Measurements from ENCODE around the gene USP37.

Gene USP37

DNA sequence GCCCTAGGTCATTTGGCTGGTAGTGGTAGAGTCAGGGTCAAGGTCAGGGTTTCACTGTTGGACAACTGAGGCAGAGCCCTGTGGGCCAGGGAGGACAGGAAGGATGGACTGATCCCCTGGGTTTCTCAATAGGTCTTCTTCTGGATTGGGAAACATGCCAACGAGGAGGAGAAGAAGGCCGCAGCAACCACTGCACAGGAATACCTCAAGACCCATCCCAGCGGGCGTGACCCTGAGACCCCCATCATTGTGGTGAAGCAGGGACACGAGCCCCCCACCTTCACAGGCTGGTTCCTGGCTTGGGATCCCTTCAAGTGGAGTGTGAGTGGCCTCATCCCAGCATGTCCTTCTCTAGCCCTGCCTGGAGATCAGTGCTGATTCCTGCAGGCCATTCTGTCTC is 131.2 kb downstream of the USP37 start:
- Histone ChIP-seq H3K4me1 (ENCODE audit: control insufficient read depth in 5 of 5, insufficient read depth in 5 of 5, low read length in 5 of 5) (peaks cover 0 to 4% (median 0%) of the 10 kb centered on the region in 5 donors), H3K36me3 (ENCODE audit: control insufficient read depth in 5 of 5, insufficient read depth in 5 of 5, low read length in 5 of 5) (no peaks in the 10 kb centered on the region), H3K27me3 (ENCODE audit: control insufficient read depth in 5 of 5, insufficient read depth in 4 of 5, low read length in 5 of 5) (no peaks in the 10 kb centered on the region), H3K9ac (ENCODE audit: low read length in 5 of 5) (no peak overlapping the region), H3K9me3 (ENCODE audit: control insufficient read depth in 5 of 5, low read length in 5 of 5) (no peaks in the 10 kb centered on the region), H3K4me3 (ENCODE audit: low read depth in 1 of 5, low read length in 5 of 5) (no peak overlapping the region), H3K27ac (ENCODE audit: low read depth, low read length) (no peak overlapping the region)

DNA sequence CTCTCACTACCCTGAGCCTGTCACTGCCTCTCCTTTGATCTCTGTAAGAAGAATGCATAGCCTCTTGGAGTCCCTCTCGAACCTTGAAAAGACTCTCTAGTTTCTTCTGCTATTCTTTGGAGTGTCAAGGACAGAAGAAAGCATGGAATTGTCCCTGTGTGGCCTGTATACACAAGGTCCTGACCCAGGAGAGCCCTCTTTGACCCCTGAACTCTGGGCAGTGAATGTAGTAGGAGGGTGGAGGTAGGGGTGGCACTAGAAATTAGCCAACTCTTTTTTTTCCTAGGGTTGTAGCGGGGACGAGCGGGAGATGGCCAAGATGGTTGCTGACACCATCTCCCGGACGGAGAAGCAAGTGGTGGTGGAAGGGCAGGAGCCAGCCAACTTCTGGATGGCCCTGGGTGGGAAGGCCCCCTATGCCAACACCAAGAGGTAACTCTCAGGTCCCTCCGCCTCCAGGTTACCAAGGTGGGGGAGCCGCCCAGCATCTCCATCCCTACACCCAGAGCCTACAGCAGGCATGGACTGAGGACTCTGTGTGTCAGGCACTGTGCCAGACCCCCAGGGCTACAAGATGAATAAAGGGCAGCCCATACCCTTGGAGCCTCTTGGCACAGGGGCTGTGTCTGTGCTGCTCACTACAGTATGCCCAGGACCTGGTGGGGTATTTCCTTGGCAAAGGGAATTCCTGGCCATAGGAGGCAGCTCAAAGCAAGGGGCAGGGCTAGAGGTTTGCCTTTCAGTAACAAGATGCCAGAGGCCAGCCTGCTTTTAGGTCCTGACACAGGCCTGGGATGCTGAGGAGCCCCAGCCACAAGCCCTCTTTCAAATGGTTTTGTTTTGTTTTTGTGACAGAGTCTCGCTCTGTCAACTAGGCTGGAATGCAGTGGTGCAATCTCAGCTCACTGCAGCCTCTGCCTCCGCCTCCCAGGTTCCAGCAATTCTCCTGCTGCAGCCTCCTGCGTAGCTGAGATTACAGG is 132.9 kb downstream of the USP37 start:
- Histone ChIP-seq H3K4me3 (ENCODE audit: low read depth in 1 of 5, low read length in 5 of 5) (no peak overlapping the region), H3K36me3 (ENCODE audit: control insufficient read depth in 5 of 5, insufficient read depth in 5 of 5, low read length in 5 of 5) (no peaks in the 10 kb centered on the region), H3K27me3 (ENCODE audit: control insufficient read depth in 5 of 5, insufficient read depth in 4 of 5, low read length in 5 of 5) (no peaks in the 10 kb centered on the region), H3K27ac (ENCODE audit: low read depth, low read length) (no peak overlapping the region), H3K9ac (ENCODE audit: low read length in 5 of 5) (no peak overlapping the region), H3K4me1 (ENCODE audit: control insufficient read depth in 5 of 5, insufficient read depth in 5 of 5, low read length in 5 of 5) (peaks cover 0 to 4% (median 0%) of the 10 kb centered on the region in 5 donors), H3K9me3 (ENCODE audit: control insufficient read depth in 5 of 5, low read length in 5 of 5) (no peaks in the 10 kb centered on the region)

DNA sequence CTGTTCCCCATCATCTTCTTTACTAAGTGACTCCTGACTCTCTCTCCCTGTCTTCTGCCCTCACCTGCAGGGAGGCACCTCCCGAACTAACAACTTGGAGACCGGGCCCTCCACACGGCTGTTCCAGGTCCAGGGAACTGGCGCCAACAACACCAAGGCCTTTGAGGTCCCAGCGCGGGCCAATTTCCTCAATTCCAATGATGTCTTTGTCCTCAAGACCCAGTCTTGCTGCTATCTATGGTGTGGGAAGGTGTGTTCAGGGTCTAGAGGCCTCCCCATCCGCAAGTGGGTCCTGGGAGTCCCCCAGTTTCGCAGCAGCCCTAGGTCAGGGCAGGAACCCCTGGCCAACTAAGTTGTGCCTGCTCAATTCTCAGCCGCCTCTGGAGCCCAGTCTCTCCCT is 133.7 kb downstream of the USP37 start:
- no peak overlapping the region for H3K27ac ChIP-seq (ENCODE audit: low read depth, low read length)
- no peak overlapping the region for H3K9ac ChIP-seq (ENCODE audit: low read length in 5 of 5)
- H3K9me3 ChIP-seq (ENCODE audit: control insufficient read depth in 5 of 5, low read length in 5 of 5) = no peaks in the 10 kb centered on the region
- H3K36me3 ChIP-seq (ENCODE audit: control insufficient read depth in 5 of 5, insufficient read depth in 5 of 5, low read length in 5 of 5) = no peaks in the 10 kb centered on the region
- H3K4me3 ChIP-seq (ENCODE audit: low read depth in 1 of 5, low read length in 5 of 5) = no peak overlapping the region
- peaks cover 0 to 4% (median 0%) of the 10 kb centered on the region in 5 donors for H3K4me1 ChIP-seq (ENCODE audit: control insufficient read depth in 5 of 5, insufficient read depth in 5 of 5, low read length in 5 of 5)
- H3K27me3 ChIP-seq (ENCODE audit: control insufficient read depth in 5 of 5, insufficient read depth in 4 of 5, low read length in 5 of 5) = peaks cover 0 to 4% (median 0%) of the 10 kb centered on the region in 5 donors

DNA sequence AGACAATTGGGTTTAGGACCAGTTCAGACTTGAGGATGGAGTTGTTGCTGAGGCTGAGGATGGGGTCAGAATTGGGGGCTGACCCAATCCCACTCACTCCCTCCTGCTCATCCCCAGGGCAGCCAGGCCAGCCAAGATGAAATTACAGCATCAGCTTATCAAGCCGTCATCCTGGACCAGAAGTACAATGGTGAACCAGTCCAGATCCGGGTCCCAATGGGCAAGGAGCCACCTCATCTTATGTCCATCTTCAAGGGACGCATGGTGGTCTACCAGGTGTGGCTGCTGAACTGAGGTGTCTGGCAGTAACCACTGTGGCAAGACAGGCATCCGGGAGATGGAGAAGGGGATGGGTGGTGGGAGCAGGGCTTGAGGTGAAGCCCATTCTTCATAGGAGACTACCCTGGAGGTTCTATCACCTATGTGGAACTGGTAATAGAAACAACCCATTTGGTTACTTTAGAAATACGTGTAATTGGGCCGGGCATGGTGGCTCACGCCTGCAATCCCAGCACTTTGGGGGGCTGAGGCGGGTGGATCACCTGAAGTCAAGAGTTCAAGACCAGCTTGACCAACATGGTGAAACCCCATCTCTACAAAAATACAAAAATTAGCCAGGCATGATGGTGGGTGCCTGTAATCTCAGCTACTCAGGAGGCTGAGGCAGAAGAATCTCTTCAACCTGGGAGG is 135.3 kb downstream of the USP37 start:
- Histone ChIP-seq H3K27me3 (ENCODE audit: control insufficient read depth in 5 of 5, insufficient read depth in 4 of 5, low read length in 5 of 5) (peaks cover 0 to 4% (median 0%) of the 10 kb centered on the region in 5 donors), H3K4me3 (ENCODE audit: low read depth in 1 of 5, low read length in 5 of 5) (no peak overlapping the region), H3K4me1 (ENCODE audit: control insufficient read depth in 5 of 5, insufficient read depth in 5 of 5, low read length in 5 of 5) (no peaks in the 10 kb centered on the region), H3K27ac (ENCODE audit: low read depth, low read length) (no peak overlapping the region), H3K36me3 (ENCODE audit: control insufficient read depth in 5 of 5, insufficient read depth in 5 of 5, low read length in 5 of 5) (no peaks in the 10 kb centered on the region), H3K9me3 (ENCODE audit: control insufficient read depth in 5 of 5, low read length in 5 of 5) (no peaks in the 10 kb centered on the region), H3K9ac (ENCODE audit: low read length in 5 of 5) (no peak overlapping the region)

DNA sequence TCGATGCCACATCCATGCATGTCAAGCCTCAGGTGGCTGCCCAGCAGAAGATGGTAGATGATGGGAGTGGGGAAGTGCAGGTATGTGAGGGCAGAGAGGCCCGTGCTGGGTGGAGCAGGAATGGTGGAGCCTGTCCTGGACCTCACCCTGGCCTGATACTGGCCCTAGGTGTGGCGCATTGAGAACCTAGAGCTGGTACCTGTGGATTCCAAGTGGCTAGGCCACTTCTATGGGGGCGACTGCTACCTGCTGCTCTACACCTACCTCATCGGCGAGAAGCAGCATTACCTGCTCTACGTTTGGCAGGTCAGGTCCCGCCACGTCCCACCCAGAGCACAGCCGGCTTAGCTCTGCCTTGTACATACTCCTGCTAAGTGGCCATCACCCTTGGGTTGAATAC is 136.3 kb downstream of the USP37 start:
- H3K36me3 ChIP-seq (ENCODE audit: control insufficient read depth in 5 of 5, insufficient read depth in 5 of 5, low read length in 5 of 5) = no peaks in the 10 kb centered on the region
- H3K4me1 ChIP-seq (ENCODE audit: control insufficient read depth in 5 of 5, insufficient read depth in 5 of 5, low read length in 5 of 5) = no peaks in the 10 kb centered on the region
- H3K4me3 ChIP-seq (ENCODE audit: low read depth in 1 of 5, low read length in 5 of 5) = no peak overlapping the region

DNA sequence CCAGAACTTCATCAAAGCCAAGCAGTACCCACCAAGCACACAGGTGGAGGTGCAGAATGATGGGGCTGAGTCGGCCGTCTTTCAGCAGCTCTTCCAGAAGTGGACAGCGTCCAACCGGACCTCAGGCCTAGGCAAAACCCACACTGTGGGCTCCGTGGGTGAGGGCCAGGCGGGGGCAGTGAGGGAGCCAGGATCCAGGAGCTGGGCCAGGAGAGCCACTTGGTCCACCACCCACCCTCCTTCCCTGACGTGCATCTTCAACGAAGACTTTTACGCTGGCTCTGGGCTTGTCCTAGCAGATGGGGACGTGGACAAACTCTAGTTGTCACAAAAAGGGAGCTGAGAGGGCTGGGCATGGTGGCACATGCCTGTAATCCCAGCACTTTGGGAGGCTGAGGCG is 137.4 kb downstream of the USP37 start:
- H3K9ac ChIP-seq (ENCODE audit: low read length in 5 of 5) = no peak overlapping the region
- no peaks in the 10 kb centered on the region for H3K9me3 ChIP-seq (ENCODE audit: control insufficient read depth in 5 of 5, low read length in 5 of 5)
- no peak overlapping the region for H3K27ac ChIP-seq (ENCODE audit: low read depth, low read length)
- H3K27me3 ChIP-seq (ENCODE audit: control insufficient read depth in 5 of 5, insufficient read depth in 4 of 5, low read length in 5 of 5) = peaks cover 0 to 4% (median 0%) of the 10 kb centered on the region in 5 donors
- H3K36me3 ChIP-seq (ENCODE audit: control insufficient read depth in 5 of 5, insufficient read depth in 5 of 5, low read length in 5 of 5) = no peaks in the 10 kb centered on the region
- no peaks in the 10 kb centered on the region for H3K4me1 ChIP-seq (ENCODE audit: control insufficient read depth in 5 of 5, insufficient read depth in 5 of 5, low read length in 5 of 5)
- no peak overlapping the region for H3K4me3 ChIP-seq (ENCODE audit: low read depth in 1 of 5, low read length in 5 of 5)

More for the DNA sequence above, 136.3 kb downstream of the USP37 start:
- no peak overlapping the region for H3K9ac ChIP-seq (ENCODE audit: low read length in 5 of 5)
- no peaks in the 10 kb centered on the region for H3K9me3 ChIP-seq (ENCODE audit: control insufficient read depth in 5 of 5, low read length in 5 of 5)
- H3K27me3 ChIP-seq (ENCODE audit: control insufficient read depth in 5 of 5, insufficient read depth in 4 of 5, low read length in 5 of 5) = peaks cover 0 to 4% (median 0%) of the 10 kb centered on the region in 5 donors
- H3K27ac ChIP-seq (ENCODE audit: low read depth, low read length) = no peak overlapping the region

DNA sequence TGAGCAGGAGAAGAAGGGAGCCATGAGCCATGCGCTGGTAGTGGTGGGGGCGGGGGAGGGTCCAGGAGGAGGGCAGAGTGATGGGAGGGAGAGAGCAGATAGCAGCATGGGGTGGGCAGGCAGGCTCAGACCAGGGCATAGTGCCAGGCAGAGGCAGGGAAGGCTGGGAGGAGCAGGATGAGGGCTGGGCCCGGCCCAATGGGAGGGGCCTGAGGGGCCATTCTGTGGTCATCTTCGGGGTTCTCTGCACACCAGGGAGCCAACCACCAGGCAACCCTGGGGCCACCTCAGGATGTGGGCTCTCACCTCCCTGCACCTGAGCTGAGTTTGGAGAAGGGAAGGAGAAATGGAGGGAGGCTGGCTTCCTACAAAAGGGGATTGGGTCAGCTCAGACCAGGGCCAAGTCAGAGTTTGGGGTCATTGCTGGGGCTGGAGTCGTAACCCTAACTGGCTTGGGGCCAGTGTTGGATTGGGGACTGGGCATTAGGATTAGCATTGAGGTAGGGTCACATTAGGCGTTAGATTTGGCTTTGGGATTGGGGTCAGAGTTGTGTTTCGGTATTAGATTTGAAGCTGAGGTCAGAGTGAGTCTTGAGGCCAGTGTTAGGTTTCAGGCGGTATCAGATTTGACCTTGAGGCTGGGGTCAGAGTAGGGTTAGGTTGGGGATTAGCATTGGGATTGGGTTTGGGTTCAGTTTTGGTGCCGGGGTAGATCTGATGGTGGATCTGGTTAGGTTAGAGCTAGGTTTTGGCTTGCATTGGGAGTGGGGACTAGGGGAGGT is 138.0 kb downstream of the USP37 start:
- no peaks in the 10 kb centered on the region for H3K36me3 ChIP-seq (ENCODE audit: control insufficient read depth in 5 of 5, insufficient read depth in 5 of 5, low read length in 5 of 5)
- H3K27me3 ChIP-seq (ENCODE audit: control insufficient read depth in 5 of 5, insufficient read depth in 4 of 5, low read length in 5 of 5) = peaks cover 0 to 4% (median 0%) of the 10 kb centered on the region in 5 donors
- H3K9ac ChIP-seq (ENCODE audit: low read length in 5 of 5) = no peak overlapping the region
- no peaks in the 10 kb centered on the region for H3K9me3 ChIP-seq (ENCODE audit: control insufficient read depth in 5 of 5, low read length in 5 of 5)
- no peak overlapping the region for H3K27ac ChIP-seq (ENCODE audit: low read depth, low read length)
- no peak overlapping the region for H3K4me3 ChIP-seq (ENCODE audit: low read depth in 1 of 5, low read length in 5 of 5)
- H3K4me1 ChIP-seq (ENCODE audit: control insufficient read depth in 5 of 5, insufficient read depth in 5 of 5, low read length in 5 of 5) = no peaks in the 10 kb centered on the region

DNA sequence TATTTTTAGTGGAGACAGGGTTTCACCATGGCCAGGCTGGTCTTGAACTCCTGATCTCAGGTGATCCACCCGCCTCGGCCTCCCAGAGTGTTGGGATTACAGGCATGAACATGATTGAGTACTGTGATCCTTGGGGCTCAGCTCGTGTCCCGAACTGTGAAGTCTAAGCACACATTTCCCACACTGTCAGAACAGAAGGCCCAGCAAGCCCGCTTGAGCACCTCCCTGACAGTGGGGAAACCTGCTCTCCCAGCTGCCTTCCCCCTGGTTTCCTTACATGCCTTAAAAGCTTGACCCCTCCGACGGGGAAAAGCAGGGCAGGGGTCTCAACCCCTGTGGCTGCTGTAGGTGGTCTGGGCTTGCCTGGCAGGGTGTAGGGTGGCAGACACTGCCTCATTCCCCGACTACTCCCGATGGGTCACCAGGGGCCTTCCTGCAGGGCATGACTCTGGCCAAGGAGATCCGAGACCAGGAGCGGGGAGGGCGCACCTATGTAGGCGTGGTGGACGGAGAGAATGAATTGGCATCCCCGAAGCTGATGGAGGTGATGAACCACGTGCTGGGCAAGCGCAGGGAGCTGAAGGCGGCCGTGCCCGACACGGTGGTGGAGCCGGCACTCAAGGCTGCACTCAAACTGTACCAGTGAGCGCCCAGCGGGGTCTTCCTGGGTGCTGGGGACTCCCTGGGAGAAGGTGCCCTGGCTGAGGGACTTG is 139.1 kb downstream of the USP37 start:
- Histone ChIP-seq H3K4me1 (ENCODE audit: control insufficient read depth in 5 of 5, insufficient read depth in 5 of 5, low read length in 5 of 5) (no peaks in the 10 kb centered on the region), H3K36me3 (ENCODE audit: control insufficient read depth in 5 of 5, insufficient read depth in 5 of 5, low read length in 5 of 5) (no peaks in the 10 kb centered on the region), H3K9ac (ENCODE audit: low read length in 5 of 5) (no peak overlapping the region), H3K27me3 (ENCODE audit: control insufficient read depth in 5 of 5, insufficient read depth in 4 of 5, low read length in 5 of 5) (peaks cover 0 to 4% (median 0%) of the 10 kb centered on the region in 5 donors), H3K9me3 (ENCODE audit: control insufficient read depth in 5 of 5, low read length in 5 of 5) (no peaks in the 10 kb centered on the region), H3K4me3 (ENCODE audit: low read depth in 1 of 5, low read length in 5 of 5) (no peak overlapping the region), H3K27ac (ENCODE audit: low read depth, low read length) (no peak overlapping the region)

DNA sequence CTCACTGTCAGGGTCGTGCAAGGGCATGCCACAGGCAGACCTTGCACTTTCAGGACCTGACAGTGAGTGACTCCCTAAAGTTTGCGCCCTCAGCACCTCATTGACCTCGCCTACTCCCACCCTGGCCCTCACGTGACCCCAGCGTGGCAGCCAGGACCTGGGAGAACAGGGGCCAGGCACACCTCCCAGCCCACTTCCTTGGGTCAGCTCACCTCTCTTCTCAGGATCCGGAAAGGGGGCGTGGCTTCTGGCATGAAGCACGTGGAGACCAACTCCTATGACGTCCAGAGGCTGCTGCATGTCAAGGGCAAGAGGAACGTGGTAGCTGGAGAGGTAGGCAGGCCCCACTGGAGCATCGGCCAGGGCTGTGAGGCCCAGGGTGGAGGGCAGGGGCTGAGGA is 140.4 kb downstream of the USP37 start:
- H3K36me3 ChIP-seq (ENCODE audit: control insufficient read depth in 5 of 5, insufficient read depth in 5 of 5, low read length in 5 of 5) = no peaks in the 10 kb centered on the region
- no peak overlapping the region for H3K27ac ChIP-seq (ENCODE audit: low read depth, low read length)
- no peak overlapping the region for H3K4me3 ChIP-seq (ENCODE audit: low read depth in 1 of 5, low read length in 5 of 5)
- peaks cover 0 to 4% (median 0%) of the 10 kb centered on the region in 5 donors for H3K27me3 ChIP-seq (ENCODE audit: control insufficient read depth in 5 of 5, insufficient read depth in 4 of 5, low read length in 5 of 5)
- H3K9me3 ChIP-seq (ENCODE audit: control insufficient read depth in 5 of 5, low read length in 5 of 5) = no peaks in the 10 kb centered on the region
- no peak overlapping the region for H3K9ac ChIP-seq (ENCODE audit: low read length in 5 of 5)
- no peaks in the 10 kb centered on the region for H3K4me1 ChIP-seq (ENCODE audit: control insufficient read depth in 5 of 5, insufficient read depth in 5 of 5, low read length in 5 of 5)

Data from subcutaneous abdominal adipose tissue (tissue), 5 donors.